Measurements from ENCODE around the gene CHRND. TPM values are rescaled to one million over a fixed set of nuclear protein-coding genes. Genes with fewer than 3 reads are reported as not detected.

Gene CHRND
- total RNA-seq, 1 experiment from 2014 or later = not detected

DNA sequence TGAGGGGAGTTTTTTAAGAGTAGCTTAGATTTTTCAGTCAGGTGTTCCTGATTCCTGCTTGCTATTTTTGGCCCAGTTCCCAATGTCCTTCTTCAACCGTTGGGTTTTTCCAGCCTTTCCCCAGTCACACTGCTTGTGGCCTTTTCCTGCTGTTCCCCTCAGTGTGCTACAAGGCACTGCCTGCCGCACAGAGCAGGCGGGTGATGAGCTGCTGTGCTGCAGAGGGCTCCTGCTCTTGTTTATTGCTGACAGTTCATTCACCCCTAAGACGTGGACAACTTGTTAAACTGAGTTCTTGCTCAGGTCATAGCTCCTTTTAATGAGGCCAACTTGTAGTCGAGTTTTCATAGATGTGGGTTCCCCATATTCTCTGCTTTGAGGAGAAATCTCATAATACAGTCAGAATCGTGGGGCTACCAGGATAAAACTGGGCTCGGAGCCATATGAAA is 45.1 kb downstream of the CHRND start:
- Histone ChIP-seq H3K4me3 (no peak overlapping the region), H3K27me3 (no peaks in the 10 kb centered on the region), H3K9me3 (no peaks in the 10 kb centered on the region), H3K36me3 (peaks cover 68% of the 10 kb centered on the region)
- DNase-seq = no peak

GRCh38 chr2:232573042-232573441 is 47.1 kb downstream of the CHRND start:
- no peak overlapping the region for H3K4me3 ChIP-seq
- H3K36me3 ChIP-seq = peaks cover 49% of the 10 kb centered on the region
- H3K27me3 ChIP-seq = no peaks in the 10 kb centered on the region
- DNase-seq = no peak
- no peaks in the 10 kb centered on the region for H3K9me3 ChIP-seq

DNA sequence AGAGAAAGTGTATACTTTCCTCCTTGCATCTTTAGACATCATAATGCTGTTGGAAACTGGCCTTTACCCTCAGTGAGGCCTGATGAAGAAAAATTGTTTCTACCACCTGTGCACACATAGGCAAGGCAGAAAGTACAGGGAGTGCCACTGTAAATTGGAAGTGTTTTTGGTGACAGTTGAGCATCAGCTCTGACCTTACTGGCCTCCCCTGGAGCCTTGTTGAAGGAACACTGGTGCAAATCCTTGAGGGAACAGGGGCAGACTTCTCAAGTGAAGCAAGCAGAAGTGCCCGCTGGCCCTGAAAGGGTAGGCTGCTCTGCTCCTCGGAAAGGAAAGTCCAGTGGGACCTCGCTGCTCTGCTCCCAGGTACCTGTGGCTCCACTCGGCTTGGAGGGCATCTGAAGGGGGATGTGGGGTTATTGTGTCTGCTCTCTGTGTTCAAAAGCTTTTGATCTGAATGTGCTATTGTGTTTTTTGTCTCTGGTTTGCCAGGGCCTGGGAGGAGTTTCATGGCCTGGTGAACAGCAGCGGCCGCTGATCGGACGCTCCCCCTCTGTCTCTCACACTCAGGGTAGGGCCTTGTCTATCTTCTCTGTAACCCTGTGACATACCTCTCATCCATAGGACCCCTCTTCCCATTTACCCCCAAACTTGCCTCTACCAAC is 47.9 kb downstream of the CHRND start:
- Histone ChIP-seq H3K4me3 (no peak overlapping the region), H3K36me3 (peaks cover 45% of the 10 kb centered on the region), H3K9me3 (no peaks in the 10 kb centered on the region), H3K27me3 (no peaks in the 10 kb centered on the region)
- DNase-seq = no peak

DNA sequence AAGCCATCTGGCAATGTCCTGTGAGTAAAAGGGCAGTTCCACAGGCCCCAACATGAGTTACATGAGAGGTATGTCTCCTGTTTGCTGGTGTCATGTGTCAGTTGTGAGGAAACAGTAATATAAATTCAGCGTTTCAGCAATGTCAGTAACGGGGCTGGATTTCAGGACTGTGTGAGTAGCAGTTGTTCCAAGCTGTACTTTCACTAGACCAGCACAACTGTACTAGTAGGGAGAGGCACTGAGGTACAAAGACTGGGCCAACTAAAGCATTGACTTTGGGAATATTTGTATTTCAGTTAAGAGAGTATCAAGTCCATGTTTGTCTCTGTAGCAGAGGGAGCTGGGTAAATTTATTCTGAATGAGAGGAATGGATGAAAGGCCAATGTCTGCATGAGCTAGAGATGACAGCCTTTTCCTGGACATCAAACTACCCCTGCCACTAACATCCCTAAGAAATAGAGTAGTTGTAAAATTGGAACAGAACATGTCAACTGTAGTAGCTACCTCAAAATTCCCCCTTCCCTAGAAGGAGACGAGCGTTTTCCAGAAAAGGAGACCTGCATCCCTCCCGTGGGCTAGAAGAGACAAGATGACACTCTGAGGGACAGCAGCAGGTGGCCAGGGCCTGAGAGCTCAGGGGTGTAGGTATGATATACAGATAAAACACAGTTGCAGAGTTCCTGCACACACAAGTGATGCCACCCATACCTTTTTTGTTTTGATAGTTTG is 48.9 kb downstream of the CHRND start:
- Histone ChIP-seq H3K4me3 (no peak overlapping the region), H3K36me3 (peaks cover 40% of the 10 kb centered on the region), H3K27me3 (no peaks in the 10 kb centered on the region), H3K9me3 (no peaks in the 10 kb centered on the region)
- DNase-seq = no peak

GRCh38 chr2:232575404-232575746 is 49.4 kb downstream of the CHRND start:
- H3K4me3 ChIP-seq = no peak overlapping the region
- H3K36me3 ChIP-seq = peaks cover 34% of the 10 kb centered on the region
- no peak for DNase-seq
- H3K9me3 ChIP-seq = no peaks in the 10 kb centered on the region
- H3K27me3 ChIP-seq = no peaks in the 10 kb centered on the region

DNA sequence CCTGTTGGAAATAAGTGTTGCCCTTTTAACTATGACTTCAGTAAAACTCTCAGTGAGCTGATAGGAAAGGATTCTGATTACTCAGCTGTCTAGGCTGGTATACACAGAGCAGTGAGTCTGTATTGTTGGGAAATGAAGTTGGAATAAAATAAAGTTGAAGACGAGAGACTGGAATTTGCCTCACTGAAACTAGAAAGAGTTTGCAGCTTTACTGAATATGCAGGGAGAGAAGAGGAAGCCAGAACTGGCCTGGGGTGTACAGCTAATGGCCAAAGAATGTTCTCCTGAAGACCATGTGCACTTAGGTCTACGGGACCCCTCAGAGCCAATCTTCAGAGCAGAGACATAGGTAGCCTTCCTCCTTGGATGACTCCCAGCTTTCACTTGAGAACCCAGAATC is 51.0 kb downstream of the CHRND start:
- peaks cover 24% of the 10 kb centered on the region for H3K36me3 ChIP-seq
- no peak overlapping the region for H3K4me3 ChIP-seq
- no peaks in the 10 kb centered on the region for H3K9me3 ChIP-seq
- DNase-seq = no peak
- no peaks in the 10 kb centered on the region for H3K27me3 ChIP-seq

DNA sequence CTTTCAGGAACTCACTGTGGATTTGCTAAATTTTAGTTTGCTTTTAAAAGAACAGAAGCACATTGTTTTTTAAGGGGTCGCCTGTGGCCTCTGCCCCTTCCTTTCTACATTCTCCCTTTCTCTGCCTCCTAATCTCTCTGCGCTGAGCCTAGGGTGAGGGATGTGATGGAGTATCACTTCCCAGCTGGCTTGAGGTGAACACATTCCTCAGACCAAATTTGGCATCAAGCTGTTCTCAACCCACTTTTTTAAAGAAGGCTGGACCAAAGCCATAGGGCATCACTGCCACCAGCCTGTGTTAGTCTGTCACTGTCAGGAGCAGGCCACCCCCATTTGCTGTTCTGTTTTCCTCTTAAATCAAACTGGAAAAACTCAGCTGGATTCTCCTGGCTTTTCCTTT is 51.9 kb downstream of the CHRND start:
- no peak for DNase-seq
- H3K4me3 ChIP-seq = no peak overlapping the region
- no peaks in the 10 kb centered on the region for H3K9me3 ChIP-seq
- H3K27me3 ChIP-seq = no peaks in the 10 kb centered on the region
- H3K36me3 ChIP-seq = peaks cover 22% of the 10 kb centered on the region

GRCh38 chr2:232578626-232579025 is 52.7 kb downstream of the CHRND start:
- DNase-seq = no peak
- peaks cover 17% of the 10 kb centered on the region for H3K36me3 ChIP-seq
- H3K9me3 ChIP-seq = no peaks in the 10 kb centered on the region
- H3K4me3 ChIP-seq = no peak overlapping the region
- no peaks in the 10 kb centered on the region for H3K27me3 ChIP-seq

DNA sequence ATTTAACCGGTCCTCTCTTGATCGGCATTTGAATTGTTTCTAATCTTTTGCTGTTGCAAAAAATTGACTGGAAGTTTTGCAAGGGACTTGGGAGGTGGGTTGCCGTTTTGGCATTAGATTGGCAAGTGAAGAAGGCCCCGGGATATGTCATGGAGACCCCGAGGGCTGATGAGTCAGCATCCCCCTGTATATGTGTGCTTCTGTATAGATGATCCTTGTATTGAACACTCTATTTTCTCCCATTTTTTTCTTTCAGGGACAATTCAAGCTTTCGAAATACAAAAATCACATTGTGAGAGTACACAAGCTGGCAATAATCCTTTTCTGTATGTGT is 54.7 kb downstream of the CHRND start:
- Histone ChIP-seq H3K4me3 (no peak overlapping the region), H3K36me3 (peaks cover 17% of the 10 kb centered on the region), H3K9me3 (no peaks in the 10 kb centered on the region), H3K27me3 (no peaks in the 10 kb centered on the region)
- no peak for DNase-seq

- no peak for DNase-seq
- H3K36me3 ChIP-seq = peaks cover 17% of the 10 kb centered on the region
- no peaks in the 10 kb centered on the region for H3K9me3 ChIP-seq
- no peaks in the 10 kb centered on the region for H3K27me3 ChIP-seq
- no peak overlapping the region for H3K4me3 ChIP-seq
Measured at GRCh38 chr2:232581725-232582124, 55.8 kb downstream of the CHRND start.

GRCh38 chr2:232584238-232584637 is 58.3 kb downstream of the CHRND start:
- Histone ChIP-seq H3K4me3 (no peak overlapping the region), H3K9me3 (no peaks in the 10 kb centered on the region), H3K27me3 (no peaks in the 10 kb centered on the region), H3K36me3 (peaks cover 11% of the 10 kb centered on the region)
- no peak for DNase-seq

Other genes with a start within 250 kb of the CHRND start
- not detected in 2 replicates for gene ALPP, start 147.4 kb upstream of the CHRND start, total RNA-seq (2014; rRNA removed; shearing (Covaris generic); ENCODE audit: low replicate concordance)
- not detected in 2 replicates for gene ALPG, start 119.3 kb upstream of the CHRND start, total RNA-seq (2014; rRNA removed; shearing (Covaris generic); ENCODE audit: low replicate concordance)
- not detected in 2 replicates for gene ALPI, start 70.0 kb upstream of the CHRND start, total RNA-seq (2014; rRNA removed; shearing (Covaris generic); ENCODE audit: low replicate concordance)
- gene ECEL1, start 38.3 kb upstream of the CHRND start, total RNA-seq (2014; rRNA removed; shearing (Covaris generic); ENCODE audit: low replicate concordance) = not detected in 2 replicates
- gene PRSS56, start 5.8 kb upstream of the CHRND start, total RNA-seq (2014; rRNA removed; shearing (Covaris generic); ENCODE audit: low replicate concordance) = not detected in 2 replicates
- gene CHRNG, start 13.5 kb downstream of the CHRND start, total RNA-seq (2014; rRNA removed; shearing (Covaris generic); ENCODE audit: low replicate concordance) = not detected in 2 replicates
- gene TIGD1, start 24.4 kb downstream of the CHRND start, total RNA-seq (2014; rRNA removed; shearing (Covaris generic); ENCODE audit: low replicate concordance) = 6.7 and 10.0 TPM in 2 replicates
- gene EIF4E2, start 24.5 kb downstream of the CHRND start, total RNA-seq (2014; rRNA removed; shearing (Covaris generic); ENCODE audit: low replicate concordance) = 96.4 and 110 TPM in 2 replicates
- not detected in 2 replicates for gene EFHD1, start 107.4 kb downstream of the CHRND start, total RNA-seq (2014; rRNA removed; shearing (Covaris generic); ENCODE audit: low replicate concordance)
- 32.9 and 37.4 TPM in 2 replicates for gene GIGYF2, start 171.2 kb downstream of the CHRND start, total RNA-seq (2014; rRNA removed; shearing (Covaris generic); ENCODE audit: low replicate concordance)